ENCODE data around the gene HEXD. TPM values are rescaled to one million over a fixed set of nuclear protein-coding genes. Genes with fewer than 3 reads are reported as not detected.
A peak's percentile ranks its signal among the peaks of the same experiment; 100 is the strongest.
"Not testable (repeated sequence)": the region's sequence is repeated elsewhere in the genome, so short reads cannot be mapped to it uniquely, and the experiment has no call there.

HEXD gene
- total and polyA plus RNA-seq, 5 donors from 2014 or later, result 9.7 to 42.8 (median 12.0) TPM

DNA sequence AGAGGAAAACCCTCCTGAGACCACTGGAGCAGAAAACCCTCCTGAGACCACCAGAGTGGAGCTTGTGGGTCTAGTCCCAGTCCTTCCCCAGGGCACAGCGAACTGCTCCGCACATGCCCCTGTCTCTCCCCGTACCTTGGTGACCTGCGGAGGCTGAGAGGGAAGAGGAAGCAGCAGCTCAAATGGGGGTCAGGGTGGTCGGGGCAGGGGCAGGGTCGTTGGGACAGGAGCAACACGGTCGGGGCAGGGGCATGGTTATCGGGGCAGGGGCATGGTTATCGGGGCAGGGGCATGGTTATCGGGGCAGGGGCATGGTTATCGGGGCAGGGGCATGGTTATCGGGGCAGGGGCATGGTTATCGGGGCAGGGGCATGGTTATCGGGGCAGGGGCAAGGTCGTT lies 6.1 kb upstream of the HEXD start:
- not testable (repeated sequence) for H3K27ac ChIP-seq (ENCODE audit: insufficient read depth, low read length, poor library complexity, severe bottlenecking); H3K4me3 ChIP-seq (ENCODE audit: low read depth, low read length); H3K27me3 ChIP-seq (ENCODE audit: control insufficient read depth, insufficient read depth, low read length); DNase-seq; H3K9me3 ChIP-seq (ENCODE audit: control insufficient read depth in 2 of 2, low read length in 2 of 2); H3K36me3 ChIP-seq (ENCODE audit: control insufficient read depth, insufficient read depth, low read length); H3K4me3 Mint-ChIP-seq; H3K27me3 Mint-ChIP-seq; ATAC-seq (ENCODE audit: low read depth in 2 of 2); H3K9me3 Mint-ChIP-seq; H3K4me1 ChIP-seq (ENCODE audit: control insufficient read depth, insufficient read depth, low read length, poor library complexity, severe bottlenecking); H3K27ac Mint-ChIP-seq
- H3K4me1 Mint-ChIP-seq, result peaks cover 5 to 15% (median 8%) of the 10 kb centered on the region in 4 donors
- H3K36me3 Mint-ChIP-seq, result peaks cover 16% of the 10 kb centered on the region

DNA sequence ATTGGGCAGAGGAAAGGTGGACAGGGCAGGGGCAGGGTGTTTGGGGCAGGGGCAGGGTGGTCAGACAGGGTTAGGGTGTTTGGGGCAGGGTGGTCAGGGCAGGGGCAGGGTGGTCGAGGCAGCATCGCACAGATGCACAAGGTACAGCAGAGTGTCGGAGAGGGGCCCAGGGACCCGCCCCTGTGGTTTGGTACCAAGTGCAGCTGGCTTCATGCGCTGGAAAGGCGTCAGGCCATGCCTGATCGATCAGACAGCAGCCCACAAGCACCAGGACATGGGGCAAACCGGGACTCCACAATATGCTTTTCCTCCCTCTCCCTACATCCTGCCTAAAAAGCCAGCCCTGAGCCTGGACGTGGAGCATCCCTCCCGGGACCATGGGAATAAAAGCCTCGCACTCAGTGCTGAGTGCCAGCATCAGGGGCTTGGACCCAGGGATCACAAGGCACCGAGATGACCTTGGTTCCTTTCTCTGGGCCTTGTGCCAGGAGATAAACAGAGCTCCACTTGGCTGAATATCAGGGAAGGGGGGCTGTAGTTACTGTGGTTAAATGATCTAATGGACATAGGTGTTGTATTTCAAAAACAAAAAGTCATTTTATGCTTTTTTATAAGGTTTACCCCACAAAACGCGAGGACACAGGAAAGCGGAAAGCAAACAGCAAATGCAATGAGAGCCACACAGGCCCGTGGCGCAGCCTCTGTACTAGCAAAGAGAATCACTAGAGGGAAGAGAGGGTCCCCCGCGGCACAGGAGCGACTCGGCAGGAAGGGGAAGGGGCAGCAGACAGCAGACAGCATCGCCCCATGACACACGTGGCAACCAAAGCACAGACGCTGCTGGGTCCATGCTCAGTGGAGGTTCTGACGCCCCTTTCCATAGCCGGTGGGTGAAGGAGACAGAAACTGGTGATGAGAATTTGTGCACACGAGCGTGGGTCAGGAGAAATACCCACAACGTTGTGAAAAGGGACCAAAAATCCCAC lies 5.3 kb upstream of the HEXD start:
- H3K4me1 ChIP-seq (ENCODE audit: control insufficient read depth, insufficient read depth, low read length, poor library complexity, severe bottlenecking), result peaks cover 11% of the 10 kb centered on the region
- Mint-ChIP-seq H3K4me1 (peaks cover 5 to 15% (median 8%) of the 10 kb centered on the region in 4 donors), H3K4me3 (no peak overlapping the region), H3K27me3 (no peaks in the 10 kb centered on the region), H3K9me3 (no peaks in the 10 kb centered on the region), H3K36me3 (peaks cover 16% of the 10 kb centered on the region), H3K27ac (peak overlapping the region in 1 of 3 donors; percentile 74)
- no peaks in the 10 kb centered on the region for H3K27me3 ChIP-seq (ENCODE audit: control insufficient read depth, insufficient read depth, low read length)
- no peak overlapping the region for H3K4me3 ChIP-seq (ENCODE audit: low read depth, low read length)
- H3K36me3 ChIP-seq (ENCODE audit: control insufficient read depth, insufficient read depth, low read length), result peaks cover 7% of the 10 kb centered on the region
- no peak for DNase-seq
- H3K9me3 ChIP-seq (ENCODE audit: control insufficient read depth in 2 of 2, low read length in 2 of 2), result no peaks in the 10 kb centered on the region
- no peak for ATAC-seq (ENCODE audit: low read depth in 2 of 2)
- H3K27ac ChIP-seq (ENCODE audit: insufficient read depth, low read length, poor library complexity, severe bottlenecking), result no peak overlapping the region

DNA sequence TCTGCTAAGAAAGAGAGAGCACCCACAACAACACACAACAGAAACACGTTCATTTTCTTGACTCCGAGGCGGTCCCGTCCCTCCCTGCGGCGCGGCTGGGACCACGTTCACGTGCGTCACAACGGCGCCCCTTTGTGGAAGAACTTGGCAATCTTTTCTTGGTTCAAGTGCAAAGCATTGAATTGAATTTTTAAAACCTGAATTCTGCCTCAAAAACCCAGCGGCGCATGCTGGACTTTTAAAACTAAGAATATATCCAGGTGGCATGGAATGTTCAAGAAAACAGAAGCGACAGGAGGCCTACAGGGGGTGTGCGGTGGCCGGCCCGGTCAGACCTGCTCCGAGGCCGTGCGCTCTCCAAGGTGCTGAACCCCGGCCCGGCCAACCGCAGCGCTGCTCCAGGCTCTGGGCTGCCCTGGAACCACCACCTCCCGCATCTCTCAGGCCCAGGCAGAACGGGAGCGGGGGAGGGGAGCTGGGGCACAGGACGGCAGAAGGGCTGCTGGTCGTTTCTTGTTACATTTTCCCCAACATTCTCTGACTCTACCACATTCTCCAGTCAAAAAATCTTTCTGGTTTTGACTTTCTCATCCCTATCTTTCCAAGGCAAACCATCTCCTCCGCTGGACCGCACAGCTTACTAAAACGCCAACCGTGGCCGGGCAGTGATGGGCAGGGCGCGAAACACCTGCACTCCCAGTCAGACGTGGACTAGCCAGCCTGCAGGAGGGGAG lies 3.4 kb upstream of the HEXD start:
- DNase-seq (peak; percentile 42 to 83 (median 71)), ATAC-seq (ENCODE audit: low read depth in 2 of 2) (no peak)
- peak overlapping the region in 2 of 4 donors; percentile 30 to 62 for H3K4me3 Mint-ChIP-seq
- Histone ChIP-seq H3K27ac (ENCODE audit: insufficient read depth, low read length, poor library complexity, severe bottlenecking) (no peak overlapping the region), H3K27me3 (ENCODE audit: control insufficient read depth, insufficient read depth, low read length) (no peaks in the 10 kb centered on the region), H3K4me3 (ENCODE audit: low read depth, low read length) (no peak overlapping the region), H3K9me3 (ENCODE audit: control insufficient read depth in 2 of 2, low read length in 2 of 2) (no peaks in the 10 kb centered on the region), H3K4me1 (ENCODE audit: control insufficient read depth, insufficient read depth, low read length, poor library complexity, severe bottlenecking) (peaks cover 25% of the 10 kb centered on the region), H3K36me3 (ENCODE audit: control insufficient read depth, insufficient read depth, low read length) (peaks cover 2% of the 10 kb centered on the region)
- H3K4me1 Mint-ChIP-seq, result peaks cover 11 to 23% (median 13%) of the 10 kb centered on the region in 4 donors
- H3K9me3 Mint-ChIP-seq, result no peaks in the 10 kb centered on the region
- H3K27me3 Mint-ChIP-seq, result no peaks in the 10 kb centered on the region
- H3K36me3 Mint-ChIP-seq, result peaks cover 9% of the 10 kb centered on the region
- H3K27ac Mint-ChIP-seq, result no peak overlapping the region

DNA sequence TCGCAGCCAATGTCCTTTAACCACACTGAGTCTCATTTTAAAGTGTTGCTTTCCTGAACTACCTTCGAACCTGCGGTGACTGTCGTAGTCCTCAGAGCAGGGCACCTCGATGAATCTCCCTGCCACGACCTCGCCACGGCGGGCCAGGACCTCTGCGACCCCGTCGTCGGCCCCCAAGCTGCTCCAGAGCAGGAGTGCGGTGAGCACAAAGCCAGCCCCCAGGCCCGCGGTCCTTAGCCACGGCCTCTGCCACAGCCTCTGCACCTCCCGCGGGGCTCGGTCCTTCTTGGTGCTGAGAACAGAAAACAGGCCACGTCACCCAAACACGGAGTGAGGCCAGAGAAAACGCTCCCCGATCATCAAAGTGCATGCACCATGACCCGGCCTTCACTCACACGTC lies 2.8 kb upstream of the HEXD start:
- Histone ChIP-seq H3K36me3 (ENCODE audit: control insufficient read depth, insufficient read depth, low read length) (peaks cover 2% of the 10 kb centered on the region), H3K4me3 (ENCODE audit: low read depth, low read length) (no peak overlapping the region), H3K27me3 (ENCODE audit: control insufficient read depth, insufficient read depth, low read length) (no peaks in the 10 kb centered on the region), H3K27ac (ENCODE audit: insufficient read depth, low read length, poor library complexity, severe bottlenecking) (no peak overlapping the region), H3K4me1 (ENCODE audit: control insufficient read depth, insufficient read depth, low read length, poor library complexity, severe bottlenecking) (peaks cover 29% of the 10 kb centered on the region), H3K9me3 (ENCODE audit: control insufficient read depth in 2 of 2, low read length in 2 of 2) (no peaks in the 10 kb centered on the region)
- no peaks in the 10 kb centered on the region for H3K27me3 Mint-ChIP-seq
- H3K9me3 Mint-ChIP-seq, result no peaks in the 10 kb centered on the region
- peak overlapping the region in 1 of 4 donors; percentile 30 for H3K4me3 Mint-ChIP-seq
- no peak for DNase-seq
- peak overlapping the region in 1 of 3 donors; percentile 66 for H3K27ac Mint-ChIP-seq
- H3K4me1 Mint-ChIP-seq, result peaks cover 15 to 28% (median 16%) of the 10 kb centered on the region in 4 donors
- H3K36me3 Mint-ChIP-seq, result peaks cover 12% of the 10 kb centered on the region
- ATAC-seq (ENCODE audit: low read depth in 2 of 2), result no peak

DNA sequence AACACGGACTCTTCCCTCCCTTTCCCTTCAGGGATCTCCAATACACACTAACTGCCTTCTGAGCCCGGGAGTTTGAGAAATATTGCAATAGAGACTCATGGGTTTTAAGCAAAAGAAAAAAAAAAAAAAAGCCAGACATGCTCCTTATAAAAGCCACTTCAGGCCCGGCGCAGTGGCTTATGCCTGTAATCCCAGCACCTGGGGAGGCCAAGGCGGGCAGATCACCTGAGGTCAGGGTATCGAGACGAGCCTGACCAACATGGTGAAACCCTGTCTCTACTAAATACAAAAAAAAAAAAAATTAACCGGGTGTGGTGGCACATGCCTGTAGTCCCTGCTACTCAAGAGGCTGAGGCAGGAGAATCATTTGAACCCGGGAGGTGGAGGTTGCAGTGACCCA lies 2.4 kb upstream of the HEXD start:
- DNase-seq (no peak), ATAC-seq (ENCODE audit: low read depth in 2 of 2) (no peak)
- Histone ChIP-seq H3K4me3 (ENCODE audit: low read depth, low read length) (no peak overlapping the region), H3K9me3 (ENCODE audit: control insufficient read depth in 2 of 2, low read length in 2 of 2) (no peaks in the 10 kb centered on the region), H3K27ac (ENCODE audit: insufficient read depth, low read length, poor library complexity, severe bottlenecking) (no peak overlapping the region), H3K4me1 (ENCODE audit: control insufficient read depth, insufficient read depth, low read length, poor library complexity, severe bottlenecking) (peaks cover 29% of the 10 kb centered on the region), H3K36me3 (ENCODE audit: control insufficient read depth, insufficient read depth, low read length) (peaks cover 2% of the 10 kb centered on the region), H3K27me3 (ENCODE audit: control insufficient read depth, insufficient read depth, low read length) (no peaks in the 10 kb centered on the region)
- H3K4me1 Mint-ChIP-seq, result peaks cover 15 to 28% (median 16%) of the 10 kb centered on the region in 4 donors
- H3K27me3 Mint-ChIP-seq, result no peaks in the 10 kb centered on the region
- H3K9me3 Mint-ChIP-seq, result no peaks in the 10 kb centered on the region
- peak overlapping the region in 1 of 3 donors; percentile 66 for H3K27ac Mint-ChIP-seq
- H3K36me3 Mint-ChIP-seq, result peaks cover 12% of the 10 kb centered on the region
- no peak overlapping the region for H3K4me3 Mint-ChIP-seq

DNA sequence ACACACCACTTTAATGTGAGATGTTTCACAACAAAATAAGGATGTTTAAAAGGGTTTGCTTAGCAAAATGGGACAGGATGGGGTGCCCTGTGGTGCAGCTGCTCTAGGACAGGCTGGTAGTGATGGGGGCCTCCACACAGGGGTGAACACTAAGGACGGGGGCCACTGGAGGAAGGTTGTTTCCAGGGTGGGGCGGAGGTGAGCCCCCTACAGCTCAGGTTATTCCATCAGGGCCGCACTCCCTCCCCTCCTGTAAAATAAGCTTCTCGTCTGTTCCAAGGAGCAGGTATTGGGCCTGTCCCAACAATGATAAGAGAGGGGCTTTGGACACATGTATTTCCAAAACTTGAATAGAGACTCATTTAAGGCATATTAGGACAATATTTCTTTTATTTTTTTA lies 1.9 kb upstream of the HEXD start:
- H3K4me3 Mint-ChIP-seq, result peak overlapping the region in 1 of 4 donors; percentile 31
- Histone ChIP-seq H3K4me1 (ENCODE audit: control insufficient read depth, insufficient read depth, low read length, poor library complexity, severe bottlenecking) (peaks cover 29% of the 10 kb centered on the region), H3K9me3 (ENCODE audit: control insufficient read depth in 2 of 2, low read length in 2 of 2) (no peaks in the 10 kb centered on the region), H3K4me3 (ENCODE audit: low read depth, low read length) (no peak overlapping the region), H3K27me3 (ENCODE audit: control insufficient read depth, insufficient read depth, low read length) (no peaks in the 10 kb centered on the region), H3K27ac (ENCODE audit: insufficient read depth, low read length, poor library complexity, severe bottlenecking) (no peak overlapping the region), H3K36me3 (ENCODE audit: control insufficient read depth, insufficient read depth, low read length) (peaks cover 2% of the 10 kb centered on the region)
- peaks cover 15 to 28% (median 16%) of the 10 kb centered on the region in 4 donors for H3K4me1 Mint-ChIP-seq
- H3K27ac Mint-ChIP-seq, result no peak overlapping the region
- ATAC-seq (ENCODE audit: low read depth in 2 of 2) (no peak), DNase-seq (no peak)
- H3K36me3 Mint-ChIP-seq, result peaks cover 12% of the 10 kb centered on the region
- no peaks in the 10 kb centered on the region for H3K9me3 Mint-ChIP-seq
- H3K27me3 Mint-ChIP-seq, result no peaks in the 10 kb centered on the region

DNA sequence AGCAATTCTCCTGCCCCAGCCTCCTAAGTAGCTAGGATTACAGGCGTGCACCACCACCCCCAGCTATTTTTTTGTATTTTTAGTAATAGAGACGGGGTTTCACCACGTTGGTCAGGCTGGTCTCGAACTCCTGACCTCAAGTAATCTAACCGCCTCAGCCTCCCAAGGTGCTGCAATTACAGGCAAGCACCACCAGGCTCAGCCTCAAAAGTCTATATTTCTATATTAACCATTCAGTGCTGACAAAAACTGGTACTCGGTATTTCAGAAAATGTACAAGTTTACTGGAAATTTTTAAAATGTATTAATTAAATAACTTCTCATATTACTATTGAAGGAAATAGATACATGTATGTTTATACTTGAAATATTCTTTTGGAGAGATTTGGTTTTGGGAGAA lies 1.4 kb upstream of the HEXD start:
- peak in 1 of 3 donors; percentile 22 for DNase-seq
- H3K4me3 ChIP-seq (ENCODE audit: low read depth, low read length), result no peak overlapping the region
- no peak overlapping the region for H3K27ac ChIP-seq (ENCODE audit: insufficient read depth, low read length, poor library complexity, severe bottlenecking)
- Mint-ChIP-seq H3K27ac (no peak overlapping the region), H3K27me3 (no peaks in the 10 kb centered on the region), H3K9me3 (no peaks in the 10 kb centered on the region), H3K4me3 (no peak overlapping the region), H3K4me1 (peaks cover 15 to 28% (median 17%) of the 10 kb centered on the region in 4 donors), H3K36me3 (peaks cover 12% of the 10 kb centered on the region)
- peaks cover 2% of the 10 kb centered on the region for H3K36me3 ChIP-seq (ENCODE audit: control insufficient read depth, insufficient read depth, low read length)
- peaks cover 29% of the 10 kb centered on the region for H3K4me1 ChIP-seq (ENCODE audit: control insufficient read depth, insufficient read depth, low read length, poor library complexity, severe bottlenecking)
- H3K9me3 ChIP-seq (ENCODE audit: control insufficient read depth in 2 of 2, low read length in 2 of 2), result no peaks in the 10 kb centered on the region
- H3K27me3 ChIP-seq (ENCODE audit: control insufficient read depth, insufficient read depth, low read length), result no peaks in the 10 kb centered on the region
- no peak for ATAC-seq (ENCODE audit: low read depth in 2 of 2)
